ENCODE data around the gene SAE1. TPM values are rescaled to one million over a fixed set of nuclear protein-coding genes. Genes with fewer than 3 reads are reported as not detected.

The SAE1 gene
- 10 to 100 TPM; 30.5 to 58.7 (median 49.7) TPM for total RNA-seq
- polyA plus RNA-seq: 10 to 100 TPM; 15.7 to 84.1 TPM
- long read RNA-seq, donor 1, transcript SAE1-201 (9 exons, 2,049 nt): major isoform, 38 of 62 reads
- long read RNA-seq, donor 1, partial matches to known transcripts: 12 of 62 reads
- long read RNA-seq, donor 1, other reads (novel, unspliced or antisense): 11 of 62 reads
- long read RNA-seq, donor 2, transcript SAE1-201 (9 exons, 2,049 nt): major isoform, 251 of 328 reads
- long read RNA-seq, donor 2, transcript SAE1-202 (8 exons, 1,851 nt): minor isoform, 11 of 328 reads
- long read RNA-seq, donor 2, partial matches to known transcripts: 22 of 328 reads
- long read RNA-seq, donor 2, other reads (novel, unspliced or antisense): 43 of 328 reads
- long read RNA-seq, donor 3, transcript SAE1-201 (9 exons, 2,049 nt): major isoform, 58 of 84 reads
- long read RNA-seq, donor 3, partial matches to known transcripts: 7 of 84 reads
- long read RNA-seq, donor 3, other reads (novel, unspliced or antisense): 18 of 84 reads

DNA sequence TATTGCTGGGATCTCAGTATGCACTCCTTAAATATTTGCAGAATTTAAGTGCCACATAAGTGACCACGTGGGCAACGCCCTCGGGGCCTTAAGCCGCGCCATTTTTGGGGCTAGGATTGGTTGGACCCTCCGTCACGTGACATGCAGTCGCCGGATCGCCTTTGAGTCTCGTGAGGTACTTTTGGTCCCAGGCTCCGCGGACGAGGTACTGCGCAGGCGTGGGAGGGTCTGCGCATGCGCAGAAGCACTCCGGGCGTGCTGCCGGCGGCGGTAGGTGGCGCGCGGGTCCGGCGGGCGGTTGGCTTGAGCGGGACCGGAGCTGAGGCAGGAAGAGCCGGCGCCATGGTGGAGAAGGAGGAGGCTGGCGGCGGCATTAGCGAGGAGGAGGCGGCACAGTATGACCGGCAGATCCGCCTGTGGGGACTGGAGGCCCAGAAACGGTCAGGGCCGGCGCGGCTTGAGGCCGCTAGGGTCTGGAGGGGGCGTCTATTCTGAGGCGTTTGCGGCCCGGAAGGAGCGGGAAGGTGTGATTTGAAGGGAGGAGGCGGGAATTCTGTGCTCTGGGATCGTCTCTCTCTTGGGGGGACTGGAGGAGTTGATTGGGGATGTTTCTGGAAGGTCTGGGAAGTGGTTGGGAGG is at the start of gene SAE1:
Gene SAE1, plus strand, starts transcription at position 247 of the 639 bp plus-strand sequence. Its CDS starts 96 bp downstream, at position 343.
- 0% methylated on average over 31 to 51 of the region's 51 CpGs for WGBS, 4 donors
- no peaks in the 10 kb centered on the region for H3K27me3 ChIP-seq
- DNase-seq (peak; percentile 94 to 98 (median 97)), ATAC-seq (peak; percentile 83 to 95 (median 94))
- no peaks in the 10 kb centered on the region for H3K9me3 ChIP-seq
- peaks cover 0 to 13% (median 0%) of the 10 kb centered on the region in 9 donors for H3K36me3 ChIP-seq
- TF ChIP-seq, protein P1, sequence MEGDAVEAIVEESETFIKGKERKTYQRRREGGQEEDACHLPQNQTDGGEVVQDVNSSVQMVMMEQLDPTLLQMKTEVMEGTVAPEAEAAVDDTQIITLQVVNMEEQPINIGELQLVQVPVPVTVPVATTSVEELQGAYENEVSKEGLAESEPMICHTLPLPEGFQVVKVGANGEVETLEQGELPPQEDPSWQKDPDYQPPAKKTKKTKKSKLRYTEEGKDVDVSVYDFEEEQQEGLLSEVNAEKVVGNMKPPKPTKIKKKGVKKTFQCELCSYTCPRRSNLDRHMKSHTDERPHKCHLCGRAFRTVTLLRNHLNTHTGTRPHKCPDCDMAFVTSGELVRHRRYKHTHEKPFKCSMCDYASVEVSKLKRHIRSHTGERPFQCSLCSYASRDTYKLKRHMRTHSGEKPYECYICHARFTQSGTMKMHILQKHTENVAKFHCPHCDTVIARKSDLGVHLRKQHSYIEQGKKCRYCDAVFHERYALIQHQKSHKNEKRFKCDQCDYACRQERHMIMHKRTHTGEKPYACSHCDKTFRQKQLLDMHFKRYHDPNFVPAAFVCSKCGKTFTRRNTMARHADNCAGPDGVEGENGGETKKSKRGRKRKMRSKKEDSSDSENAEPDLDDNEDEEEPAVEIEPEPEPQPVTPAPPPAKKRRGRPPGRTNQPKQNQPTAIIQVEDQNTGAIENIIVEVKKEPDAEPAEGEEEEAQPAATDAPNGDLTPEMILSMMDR (IDR thresholded peaks at IDR 0.05): peak; percentile 21 to 83 (median 52)
- TF ChIP-seq POLR2A (IDR thresholded peaks at IDR 0.05): peak in 1 of 2 donors; percentile 77
- peaks cover 0 to 44% (median 22%) of the 10 kb centered on the region in 12 donors for H3K4me1 ChIP-seq
- peak within 1 kb of the TSS; percentile 79 to 93 (median 90) for H3K27ac ChIP-seq
- H3K4me3 ChIP-seq: peak within 1 kb of the TSS; percentile 51 to 86 (median 74)
- intact Hi-C loops (cut with DNase I): loop anchor here in 1 of 10 donors (2.0 kb wide), 1 partner anchor 18 kb away; the partner anchor contains the start of gene ZC3H4

DNA sequence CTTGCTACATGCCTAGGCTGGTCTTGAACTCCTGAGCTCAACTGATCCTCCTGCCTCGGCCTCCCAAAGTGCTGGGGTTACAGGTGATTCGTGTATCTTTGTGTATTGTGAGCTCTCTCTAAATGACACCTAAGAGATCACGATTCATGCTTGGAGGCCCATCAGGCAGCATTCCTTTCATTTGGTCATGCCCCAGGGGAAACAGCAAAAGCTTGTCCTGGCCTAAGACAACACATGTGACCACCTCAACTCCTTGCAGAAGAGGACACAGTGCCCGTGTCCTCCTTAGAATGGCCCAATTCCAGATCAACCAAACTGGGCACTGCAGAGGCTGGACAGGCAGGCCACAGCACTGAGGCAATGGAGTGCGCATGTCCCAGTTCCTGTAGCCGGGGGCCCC is 49.5 kb upstream of the SAE1 start:
- Histone ChIP-seq H3K27me3 (no peaks in the 10 kb centered on the region), H3K27ac (no peak overlapping the region), H3K9me3 (no peaks in the 10 kb centered on the region), H3K4me1 (peaks cover 0 to 8% (median 2%) of the 10 kb centered on the region in 12 donors), H3K4me3 (no peak overlapping the region), H3K36me3 (peaks cover 0 to 100% (median 93%) of the 10 kb centered on the region in 9 donors)
- ATAC-seq (no peak), DNase-seq (no peak)
- TF ChIP-seq, protein P1 (IDR thresholded peaks at IDR 0.05): no peak
- no peak for TF ChIP-seq POLR2A (IDR thresholded peaks at IDR 0.05)
- 81 to 88% (median 85%) methylated on average over 6 of the region's 6 CpGs for WGBS, 4 donors
- intact Hi-C loops (cut with DNase I): no loop called here

DNA sequence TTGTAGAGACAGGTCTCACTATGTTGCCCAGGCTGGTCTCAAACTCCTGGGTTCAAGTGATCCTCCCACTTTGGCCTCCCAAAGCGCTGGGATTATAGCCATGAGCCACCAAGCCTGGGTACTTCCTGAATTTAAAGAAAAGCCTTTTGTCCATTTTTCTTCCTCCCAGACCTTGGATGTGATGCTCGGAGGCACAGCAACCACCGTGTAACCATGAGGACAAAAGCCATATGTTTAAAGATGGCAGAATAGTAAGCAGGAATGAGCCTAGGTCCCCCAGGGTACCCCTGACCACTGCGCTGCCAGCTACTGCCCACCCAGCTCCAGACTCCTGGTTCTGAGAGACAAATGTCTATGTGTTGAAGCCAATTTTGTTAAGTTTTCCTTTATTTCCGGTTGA is 48.1 kb upstream of the SAE1 start:
- intact Hi-C loops (cut with DNase I): no loop called here
- Histone ChIP-seq H3K4me3 (no peak overlapping the region), H3K36me3 (peaks cover 0 to 100% (median 93%) of the 10 kb centered on the region in 9 donors), H3K4me1 (peaks cover 0 to 7% (median 2%) of the 10 kb centered on the region in 12 donors), H3K9me3 (no peaks in the 10 kb centered on the region), H3K27me3 (no peaks in the 10 kb centered on the region), H3K27ac (no peak overlapping the region)
- DNase-seq (no peak), ATAC-seq (no peak)
- TF ChIP-seq, protein P1 (IDR thresholded peaks at IDR 0.05): no peak
- no peak for TF ChIP-seq POLR2A (IDR thresholded peaks at IDR 0.05)
- 94 to 98% (median 96%) methylated on average over 5 of the region's 5 CpGs for WGBS, 4 donors

Data from heart left ventricle (tissue), 16 donors.